ENCODE data around the gene STIM1.
"Not testable (repeated sequence)": the region's sequence is repeated elsewhere in the genome, so short reads cannot be mapped to it uniquely, and the experiment has no call there.

The STIM1 gene

GRCh38 chr11:4084406-4085125, 229.1 kb downstream of the STIM1 start:
- DNase-seq: no peak

GRCh38 chr11:4085575-4085974, 230.1 kb downstream of the STIM1 start:
- no peak for DNase-seq

- no peak for DNase-seq
Observed at GRCh38 chr11:4086575-4087353, 231.3 kb downstream of the STIM1 start.

GRCh38 chr11:4087551-4087950, 232.1 kb downstream of the STIM1 start:
- DNase-seq: no peak

GRCh38 chr11:4090258-4090657, 234.8 kb downstream of the STIM1 start:
- no peak for DNase-seq

- no peak for DNase-seq
Observed at GRCh38 chr11:4092026-4092425, 236.6 kb downstream of the STIM1 start.

GRCh38 chr11:4093519-4094347, 238.3 kb downstream of the STIM1 start:
- DNase-seq: no peak

- DNase-seq: peak; percentile 91
Observed at GRCh38 chr11:4094348-4095291, 239.2 kb downstream of the STIM1 start, which contains the start of gene RRM1. RRM1 (plus strand) TSS chr11:4094799; CDS start chr11:4095013, 214 bp downstream.

GRCh38 chr11:4095509-4096230, 240.2 kb downstream of the STIM1 start:
- DNase-seq: no peak

- DNase-seq: no peak
Observed at GRCh38 chr11:4098026-4098621, 242.7 kb downstream of the STIM1 start.

- DNase-seq: no peak
Observed at GRCh38 chr11:4102711-4103110, 247.2 kb downstream of the STIM1 start.

- no peak for DNase-seq
Observed at GRCh38 chr11:4103269-4103668, 247.8 kb downstream of the STIM1 start.

GRCh38 chr11:4105916-4106315, 250.5 kb downstream of the STIM1 start:
- DNase-seq: no peak

- DNase-seq: no peak
Observed at GRCh38 chr11:4111834-4112233, 256.4 kb downstream of the STIM1 start.

- no peak for DNase-seq
Observed at GRCh38 chr11:4115128-4115527, 259.7 kb downstream of the STIM1 start.

GRCh38 chr11:4118107-4118506, 262.6 kb downstream of the STIM1 start:
- DNase-seq: no peak

- no peak for DNase-seq
Observed at GRCh38 chr11:4123218-4123617, 267.8 kb downstream of the STIM1 start.

GRCh38 chr11:4125141-4125540, 269.7 kb downstream of the STIM1 start:
- DNase-seq: no peak

- DNase-seq: no peak
Observed at GRCh38 chr11:4127357-4127756, 271.9 kb downstream of the STIM1 start.

GRCh38 chr11:4130219-4130618, 274.8 kb downstream of the STIM1 start:
- DNase-seq: not testable (repeated sequence)

GRCh38 chr11:4134806-4135205, 279.3 kb downstream of the STIM1 start:
- no peak for DNase-seq

All from activated CD4-positive, CD25-positive, alpha-beta regulatory T cell treated with anti-CD3 and anti-CD28 coated beads, Interleukin-2, amount 50 U/mL, for 72 hours (primary cell).